Urothelium cell line (cell line): Measurements from ENCODE around the gene CBFA2T2.

Source experiments
- DNase-seq: peaks from one replicate; pipeline ENCODE4 v3.0.0; 2011; ENCODE audit warnings: low spot score, mixed read lengths
- FAIRE-seq: peaks from 2 replicates; lab custom pipeline; 2011; peaks lifted over from hg19 to GRCh38; lab: Jason Lieb, UNC

Gene CBFA2T2

DNA sequence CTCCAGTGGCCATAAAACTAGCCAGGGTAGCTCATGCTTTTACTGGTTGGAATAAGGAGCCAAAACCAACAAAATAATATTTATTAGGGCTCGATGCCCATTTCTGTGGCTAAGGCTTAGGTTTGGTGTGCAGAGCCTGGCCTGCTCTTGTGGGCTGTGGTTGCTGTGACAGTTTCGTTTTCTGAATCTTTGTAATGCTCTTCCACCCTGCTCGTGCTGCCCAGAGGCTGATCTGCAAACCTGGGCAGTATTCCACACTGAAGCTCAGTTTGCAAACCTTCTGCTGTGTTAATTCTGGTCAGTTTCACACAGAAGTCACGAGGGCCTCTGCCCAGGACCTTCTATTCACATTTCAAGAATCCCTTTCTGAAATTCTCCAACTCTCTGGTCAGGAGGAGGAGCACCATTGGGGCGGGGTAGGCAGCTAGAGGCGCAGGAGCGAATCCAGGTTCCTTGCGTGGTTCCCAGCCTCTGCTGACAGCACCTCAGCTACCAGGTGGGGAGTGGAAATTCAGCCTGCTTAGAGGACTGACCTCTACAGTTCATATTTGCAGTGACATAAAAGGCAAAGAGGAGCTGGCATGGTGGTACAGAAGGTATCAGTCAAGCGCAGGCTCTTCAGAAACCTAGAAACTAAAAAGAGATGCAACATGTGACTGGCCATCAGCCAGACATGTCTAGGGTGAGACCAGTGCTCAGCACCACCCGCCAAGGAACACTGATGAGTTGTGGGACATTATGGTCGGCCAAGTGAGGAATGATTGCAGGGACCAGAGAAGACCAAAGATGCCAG, 157.9 kb downstream of the CBFA2T2 start:
- FAIRE-seq (no peak), DNase-seq (no peak)

DNA sequence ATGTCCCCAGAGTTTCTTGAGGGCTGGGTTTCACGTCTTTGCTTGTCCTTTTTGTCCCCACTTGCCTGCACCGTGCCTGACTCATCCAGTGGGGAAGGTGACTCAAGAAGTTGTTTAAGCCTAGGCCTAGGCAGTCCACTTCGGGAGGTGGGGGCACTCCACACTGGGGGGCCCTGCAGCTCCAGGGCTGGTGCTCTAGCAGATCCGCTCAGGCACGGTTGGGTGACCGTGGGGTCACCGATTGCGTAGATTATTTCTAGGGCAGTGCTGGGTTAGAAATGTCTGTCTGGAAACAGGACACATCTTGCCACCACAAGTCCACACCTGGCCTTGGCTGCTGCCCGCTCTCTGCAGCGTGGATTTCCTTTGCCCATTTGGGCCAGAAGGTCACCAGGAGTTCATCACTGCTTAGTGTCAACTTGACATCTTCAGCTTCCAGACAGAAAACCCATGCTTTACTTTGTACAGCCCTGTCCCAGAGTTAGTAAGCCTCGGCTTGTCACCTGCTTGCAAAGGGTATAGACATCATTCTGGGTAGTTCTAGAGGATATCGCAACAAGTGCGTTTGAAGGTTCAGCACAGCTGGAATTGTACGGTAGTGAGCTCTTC, 158.6 kb downstream of the CBFA2T2 start:
- DNase-seq (no peak), FAIRE-seq (no peak)

GRCh38 chr20:33649201-33649681, 159.3 kb downstream of the CBFA2T2 start:
- DNase-seq: no peak
- FAIRE-seq: no peak

- FAIRE-seq (no peak), DNase-seq (no peak)
Observed at GRCh38 chr20:33650111-33650752, 160.3 kb downstream of the CBFA2T2 start.

DNA sequence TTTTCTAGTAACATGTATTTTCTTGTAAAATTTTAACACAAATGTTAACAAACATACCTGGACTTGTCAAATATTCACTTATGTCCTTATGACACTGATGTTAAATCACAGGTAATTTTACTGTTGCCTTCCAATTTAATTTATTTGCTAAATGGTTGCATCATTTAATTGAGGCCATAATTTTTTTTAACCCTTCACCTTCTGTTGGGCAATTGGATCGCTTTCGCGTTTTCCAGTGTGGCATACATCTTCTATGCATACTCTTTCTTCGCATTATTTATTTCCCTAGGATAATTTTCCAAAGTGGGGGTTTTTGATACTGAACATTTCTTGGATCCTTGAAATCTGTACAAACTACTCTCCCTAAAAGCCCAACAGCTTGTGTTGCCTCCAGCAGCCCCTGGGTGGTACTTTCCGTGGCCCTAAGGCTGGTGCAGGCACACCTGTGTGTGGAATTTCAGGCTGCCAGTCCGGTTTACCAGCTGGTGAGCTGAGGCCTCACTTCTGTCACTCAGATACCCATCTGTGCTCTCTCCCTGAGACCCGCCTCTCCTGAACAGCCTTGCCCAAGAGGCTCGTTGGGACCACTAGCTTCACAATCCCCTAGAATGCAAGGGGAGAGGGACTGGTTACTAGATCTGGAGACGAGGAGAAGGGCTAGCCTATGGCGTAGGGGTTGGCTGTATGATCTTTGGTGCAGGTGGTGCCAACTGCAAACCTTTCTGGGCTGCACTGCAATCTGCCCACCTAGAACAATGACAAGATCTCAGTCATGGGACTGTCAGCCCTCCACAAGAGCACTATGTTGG, 161.1 kb downstream of the CBFA2T2 start:
- DNase-seq (no peak), FAIRE-seq (no peak)

DNA sequence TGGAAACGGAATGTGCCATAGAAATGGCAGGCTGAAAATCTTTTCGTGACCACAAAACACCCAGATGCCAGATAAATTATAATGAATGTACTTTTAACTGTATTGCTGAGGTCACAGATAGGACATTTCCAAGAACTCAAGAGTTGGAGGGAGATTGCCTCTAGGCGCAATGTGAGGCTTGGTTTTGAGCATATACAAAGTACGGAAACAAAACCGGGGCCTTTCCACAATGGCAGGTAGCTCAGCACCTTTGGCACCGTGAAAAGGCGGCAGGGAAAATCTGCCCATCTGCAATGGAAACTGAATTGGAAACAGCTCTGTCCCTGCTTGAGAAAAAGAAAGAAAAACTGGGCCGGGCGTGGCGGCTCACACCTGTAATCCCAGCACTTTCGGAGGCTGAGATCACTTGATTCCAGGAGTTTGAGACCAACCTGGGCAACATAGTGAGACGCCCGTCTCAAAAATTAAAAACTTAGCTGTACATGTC, 161.7 kb downstream of the CBFA2T2 start:
- DNase-seq (no peak), FAIRE-seq (no peak)

GRCh38 chr20:33653218-33653899, 163.5 kb downstream of the CBFA2T2 start:
- DNase-seq (peak; percentile 81), FAIRE-seq (no peak)

DNA sequence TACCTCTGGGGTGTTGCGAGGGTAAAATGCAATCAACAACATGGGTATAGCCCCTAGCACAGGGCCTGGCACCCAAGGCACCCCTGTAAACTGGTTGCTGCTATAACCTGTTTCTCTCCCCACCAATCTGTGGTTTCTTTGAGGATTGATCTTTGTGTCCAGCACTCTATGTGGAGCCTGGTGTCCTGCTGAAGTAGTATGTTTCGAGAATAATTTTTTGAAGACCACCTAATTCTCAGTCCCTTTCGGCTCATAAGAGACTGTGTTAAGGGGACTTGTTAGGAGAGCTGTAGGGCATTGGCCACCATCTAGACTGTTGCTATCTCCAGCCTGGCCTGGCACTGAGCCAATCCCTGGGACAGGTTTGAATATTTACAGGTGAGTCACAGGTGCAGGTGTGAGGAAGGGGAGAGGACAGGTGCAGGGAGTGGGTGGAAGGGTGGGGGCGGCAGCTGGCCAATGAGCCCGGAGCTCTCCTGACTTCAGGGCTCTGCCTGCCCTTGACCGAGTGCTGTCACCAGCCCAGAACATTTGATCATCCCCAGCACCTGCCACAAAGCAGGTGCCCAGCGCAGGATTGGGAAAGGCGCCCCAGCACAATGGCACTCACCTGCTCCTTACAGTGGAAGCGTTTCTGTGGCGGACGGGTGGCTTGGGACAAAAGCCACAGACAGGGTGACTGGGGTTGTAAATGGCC, 164.2 kb downstream of the CBFA2T2 start:
- no peak for DNase-seq
- FAIRE-seq: no peak

- DNase-seq: no peak
- no peak for FAIRE-seq
Observed at GRCh38 chr20:33654680-33655161, 164.8 kb downstream of the CBFA2T2 start.

DNA sequence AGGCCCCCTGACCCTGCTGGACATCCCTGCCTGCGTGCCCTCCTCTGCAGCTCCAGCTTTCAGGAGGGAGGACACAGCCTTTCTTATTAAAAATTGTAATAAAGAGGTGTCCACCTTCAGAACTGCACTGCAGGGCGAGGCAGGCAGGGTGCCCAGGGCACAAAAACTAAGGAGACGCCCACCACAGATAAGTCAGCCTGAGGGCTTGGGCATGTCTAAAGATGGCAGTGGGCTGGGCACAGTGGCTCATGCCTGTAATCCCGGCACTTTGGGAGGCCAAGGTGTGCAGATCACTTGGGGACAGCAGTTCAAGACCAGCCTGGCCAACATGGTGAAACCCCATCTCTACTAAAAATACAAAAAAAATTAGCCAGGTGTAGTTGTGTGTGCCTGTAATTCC, 165.3 kb downstream of the CBFA2T2 start:
- FAIRE-seq (no peak), DNase-seq (no peak)

DNA sequence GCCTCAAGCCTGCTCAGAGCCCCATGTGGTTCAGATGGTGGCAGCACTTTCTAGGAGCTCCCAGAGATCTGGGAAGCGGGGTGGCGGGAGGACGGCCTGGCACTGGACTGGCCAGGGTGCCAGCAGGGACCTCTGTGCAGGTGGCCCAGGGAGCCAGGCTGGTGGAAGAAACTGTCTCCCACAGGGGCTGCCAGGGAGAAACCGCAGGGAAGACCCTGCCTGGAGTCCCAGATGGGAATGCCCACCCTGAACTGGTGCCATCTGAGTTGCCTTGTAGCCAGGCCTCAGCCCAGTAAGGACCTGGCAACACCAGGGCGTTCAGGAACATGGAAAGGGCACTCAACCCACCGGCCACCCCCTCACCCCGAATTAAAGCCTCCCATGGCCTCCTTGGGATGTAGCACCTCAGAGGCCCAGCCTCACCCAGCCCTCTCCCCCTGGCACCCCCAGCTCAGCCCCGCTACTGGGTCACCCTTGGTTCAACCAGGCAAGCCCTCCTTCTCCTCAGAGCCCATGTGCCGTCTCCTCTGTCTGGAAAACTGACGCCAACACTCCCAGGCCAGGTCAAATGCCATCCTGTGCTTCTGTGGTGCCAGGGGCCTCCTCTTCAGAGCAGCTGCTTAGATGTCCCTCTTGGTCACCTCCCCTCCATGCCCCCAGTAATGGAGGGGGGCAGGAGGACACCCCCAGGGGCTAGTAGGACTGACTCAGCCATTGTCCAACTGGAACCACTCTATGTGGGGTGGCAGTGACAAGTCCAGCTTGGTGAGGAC, 166.3 kb downstream of the CBFA2T2 start:
- DNase-seq (no peak), FAIRE-seq (no peak)

DNA sequence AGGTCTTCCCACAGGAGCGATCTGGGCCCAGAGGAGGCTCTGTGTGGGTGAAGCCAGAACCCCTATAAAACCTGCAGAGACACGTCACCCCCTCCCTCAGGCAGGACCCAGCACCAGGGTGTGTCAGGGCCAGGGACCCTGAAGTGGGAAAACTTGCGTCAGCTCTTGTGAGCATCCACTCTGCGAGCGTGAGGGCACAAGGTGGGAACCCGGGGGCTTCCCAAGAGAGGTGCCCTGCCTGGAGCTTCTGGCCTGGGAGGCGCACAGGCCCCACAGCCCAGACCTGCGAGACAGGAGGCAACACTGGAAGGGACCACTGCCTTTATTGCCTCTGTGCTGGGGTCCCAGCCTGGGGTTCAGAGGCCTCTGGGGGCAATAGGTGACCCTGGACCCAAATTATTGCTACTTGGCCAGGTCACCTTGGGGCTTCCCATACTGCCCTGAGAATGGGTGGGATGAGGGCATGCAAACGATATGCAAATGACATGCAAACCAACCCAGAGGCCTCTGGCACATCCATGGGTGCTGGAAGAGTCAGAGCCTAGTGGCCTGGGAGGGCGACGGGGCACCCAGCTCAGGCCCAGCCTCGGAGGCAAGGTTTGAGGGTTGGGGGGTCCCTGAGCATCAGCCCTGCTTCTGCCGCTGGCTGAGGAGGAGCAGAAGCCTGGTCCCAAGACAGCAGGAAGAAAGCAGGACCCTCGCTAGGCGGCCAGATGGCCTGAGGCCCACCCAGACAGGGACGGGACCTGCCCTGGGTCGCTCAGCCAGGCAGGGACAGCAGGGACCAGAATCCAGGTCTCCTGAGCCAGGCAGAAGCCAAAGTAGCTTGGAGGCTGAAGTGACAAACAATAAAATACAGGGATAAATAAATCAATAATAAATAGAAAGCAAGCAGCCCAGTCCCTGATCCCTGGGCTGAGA, 167.1 kb downstream of the CBFA2T2 start:
- no peak for FAIRE-seq

GRCh38 chr20:33657704-33658095, 167.8 kb downstream of the CBFA2T2 start:
- no peak for FAIRE-seq
- no peak for DNase-seq

More for the DNA sequence above, 167.1 kb downstream of the CBFA2T2 start:
- no peak for DNase-seq

- FAIRE-seq (no peak), DNase-seq (no peak)
Observed at GRCh38 chr20:33658510-33658909, 168.6 kb downstream of the CBFA2T2 start.

DNA sequence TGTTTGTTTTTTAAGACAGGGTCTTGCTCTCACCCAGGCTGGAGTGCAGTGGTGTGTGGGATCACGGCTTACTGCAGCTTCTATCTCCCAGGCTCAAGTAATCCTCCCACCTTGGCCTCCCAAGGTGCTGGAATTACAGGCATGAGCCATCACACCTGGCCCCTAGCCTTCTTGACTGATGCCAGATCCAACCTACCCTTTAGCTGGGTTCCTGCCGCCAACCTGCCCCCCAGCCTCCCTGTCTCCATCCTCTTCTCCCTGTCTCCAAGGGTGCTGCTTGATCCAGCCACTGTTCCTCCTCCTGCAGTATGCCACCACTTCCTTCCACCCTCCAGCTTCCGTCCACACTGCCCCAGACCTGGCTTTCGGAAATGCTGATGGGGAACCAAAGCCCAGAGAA, 169.0 kb downstream of the CBFA2T2 start:
- peak; percentile 30 for FAIRE-seq

DNA sequence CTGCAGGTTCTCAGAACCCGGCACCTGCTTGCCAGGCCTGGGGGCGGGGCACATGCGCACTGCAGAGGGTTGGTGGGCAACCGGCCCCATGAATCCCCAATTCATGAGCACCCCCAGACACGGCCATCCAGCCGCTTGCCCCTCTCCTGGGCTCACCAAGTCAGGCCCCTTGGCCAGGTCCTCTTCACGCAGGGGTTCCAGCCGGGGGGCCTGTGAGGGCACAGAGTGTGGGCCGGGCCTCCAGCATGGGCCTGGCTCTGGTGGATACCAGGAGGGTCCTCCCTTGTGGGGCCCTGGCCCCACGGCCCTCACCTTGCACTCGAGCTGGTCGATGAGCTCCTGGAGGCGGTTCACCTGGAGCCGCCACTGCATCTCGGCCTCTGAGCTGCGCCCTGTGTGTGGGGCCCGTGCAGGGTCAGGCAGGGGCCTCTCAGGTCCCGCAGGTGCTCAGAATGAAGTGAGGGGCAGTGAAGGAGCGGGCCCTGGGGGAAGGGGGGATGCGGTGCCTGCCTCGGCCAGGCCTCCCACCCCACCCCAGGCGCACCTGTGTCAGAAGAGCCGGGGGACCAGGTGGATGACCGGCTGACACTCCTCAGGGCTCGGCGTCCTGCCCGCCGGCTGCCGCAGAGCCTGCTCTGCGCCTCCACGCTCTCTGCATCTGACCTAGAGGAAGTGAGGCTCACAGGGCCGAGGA, 169.6 kb downstream of the CBFA2T2 start:
- no peak for FAIRE-seq

More for the DNA sequence above, 169.0 kb downstream of the CBFA2T2 start:
- no peak for DNase-seq

GRCh38 chr20:33660035-33660684, 170.3 kb downstream of the CBFA2T2 start:
- FAIRE-seq (no peak), DNase-seq (no peak)

More for the DNA sequence above, 169.6 kb downstream of the CBFA2T2 start:
- DNase-seq: no peak
